Lower leg skin (tissue), 4 donors: ENCODE results near the gene TTC34. TPM values are rescaled to one million over a fixed set of nuclear protein-coding genes. Genes with fewer than 3 reads are reported as not detected.

Source experiments
- DNase-seq, 2 donors: peaks; one replicate each; pipeline ENCODE4 v3.0.0-alpha.2; 2019; ENCODE audit warnings: low spot score in 2 of 2
- H3K4me3 ChIP-seq: fragments of 200-600 bp; sonication (generic); 2 replicates; pipeline ENCODE4 v1.5.1; 2017; ENCODE audit warnings: mild to moderate bottlenecking, low read depth; ENCODE audit not compliant: poor library complexity, severe bottlenecking
- POLR2A ChIP-seq, 2 donors: fragments of 450-650 bp; IDR thresholded peaks; one replicate each; pipeline ENCODE4 v1.6.1; 2016 to 2017; ENCODE audit warnings: antibody characterized with exemption in 2 of 2, mild to moderate bottlenecking in 1 of 2, moderate library complexity in 1 of 2
- WGBS, 2 donors: methylation state at CpG; one replicate each; pipeline ENCODE4 v1.1.5; 2018; 5-methylcytosine and 5-hydroxymethylcytosine counted together
- intact Hi-C: fragments of 100-400 bp; cut with DNase I; formaldehyde crosslinking; loops from one replicate; pipeline ENCODE4 v1.15.0; 2023; ENCODE audit warnings: low total_unique reads
- total RNA-seq, 4 donors: library from RNA; depleted of rRNA; stranded (reverse); fragments of >200 nt; gene quantifications; one replicate each; pipeline ENCODE4 v1.1.0, GENCODE V29; 2016
- TF ChIP-seq, protein P1 (sequence below), 3 donors: fragments of 450-650 bp; IDR thresholded peaks; one replicate each; pipeline ENCODE4 v1.5.1; 2016; ENCODE audit warnings: antibody characterized with exemption in 3 of 3, mild to moderate bottlenecking in 3 of 3, moderate library complexity in 2 of 3

Gene TTC34
- total RNA-seq, 4 donors from 2014 or later: 0.07 to 0.23 (median 0.17) TPM

DNA sequence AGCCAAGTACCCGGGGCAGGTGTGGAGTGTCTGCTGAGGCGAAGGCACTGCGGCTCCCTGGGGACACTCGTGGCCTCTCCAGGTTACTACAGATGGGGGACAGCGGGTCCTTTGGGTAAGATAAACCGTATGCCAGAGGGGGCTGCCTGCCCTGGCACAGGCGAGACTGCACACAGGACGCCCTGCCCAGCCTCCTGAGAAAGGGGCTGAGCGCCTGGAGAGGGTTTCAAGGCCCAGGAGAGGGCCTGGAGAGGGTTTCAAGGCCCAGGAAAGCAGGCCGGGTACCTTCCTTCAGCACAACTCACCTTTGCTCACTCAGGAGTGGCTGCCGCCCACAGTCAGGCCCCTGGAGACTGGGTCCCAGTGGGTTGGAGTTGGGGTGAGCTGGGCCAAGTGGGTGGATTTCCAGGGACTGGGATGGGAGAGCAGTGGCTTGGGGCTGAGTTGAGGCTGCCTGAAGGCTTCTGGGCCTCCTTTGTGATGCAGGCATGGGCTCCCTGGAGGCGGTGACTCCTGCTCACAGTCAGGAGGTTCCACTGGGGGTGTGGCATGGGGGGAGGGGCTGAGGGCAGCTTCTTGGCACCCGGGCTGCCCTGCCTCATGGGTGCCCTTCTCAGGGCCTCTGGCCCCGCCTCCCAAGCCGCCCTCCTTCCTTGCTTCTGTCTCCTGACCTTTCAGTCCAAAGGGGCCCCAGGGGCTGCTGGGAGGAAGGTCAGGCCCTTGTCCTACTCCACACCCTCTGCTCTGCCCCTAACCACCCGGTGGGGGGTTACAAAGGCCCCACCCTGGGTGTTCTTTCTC lies 168.7 kb downstream of the TTC34 start, which contains the start of gene MMEL1:
MMEL1 (minus strand) TSS at position 456 of the 801 bp plus-strand sequence. CDS start 3,532 bp downstream, outside the sequence.
- TF ChIP-seq, protein P1, sequence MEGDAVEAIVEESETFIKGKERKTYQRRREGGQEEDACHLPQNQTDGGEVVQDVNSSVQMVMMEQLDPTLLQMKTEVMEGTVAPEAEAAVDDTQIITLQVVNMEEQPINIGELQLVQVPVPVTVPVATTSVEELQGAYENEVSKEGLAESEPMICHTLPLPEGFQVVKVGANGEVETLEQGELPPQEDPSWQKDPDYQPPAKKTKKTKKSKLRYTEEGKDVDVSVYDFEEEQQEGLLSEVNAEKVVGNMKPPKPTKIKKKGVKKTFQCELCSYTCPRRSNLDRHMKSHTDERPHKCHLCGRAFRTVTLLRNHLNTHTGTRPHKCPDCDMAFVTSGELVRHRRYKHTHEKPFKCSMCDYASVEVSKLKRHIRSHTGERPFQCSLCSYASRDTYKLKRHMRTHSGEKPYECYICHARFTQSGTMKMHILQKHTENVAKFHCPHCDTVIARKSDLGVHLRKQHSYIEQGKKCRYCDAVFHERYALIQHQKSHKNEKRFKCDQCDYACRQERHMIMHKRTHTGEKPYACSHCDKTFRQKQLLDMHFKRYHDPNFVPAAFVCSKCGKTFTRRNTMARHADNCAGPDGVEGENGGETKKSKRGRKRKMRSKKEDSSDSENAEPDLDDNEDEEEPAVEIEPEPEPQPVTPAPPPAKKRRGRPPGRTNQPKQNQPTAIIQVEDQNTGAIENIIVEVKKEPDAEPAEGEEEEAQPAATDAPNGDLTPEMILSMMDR (IDR thresholded peaks at IDR 0.05): no peak
- TF ChIP-seq POLR2A (IDR thresholded peaks at IDR 0.05): no peak
- H3K4me3 ChIP-seq: no peak within 1 kb of the TSS
- DNase-seq: no peak
- intact Hi-C loops: no loop called here
- 65 to 70% methylated on average over 15 to 16 of the region's 16 CpGs for WGBS, 2 donors

DNA sequence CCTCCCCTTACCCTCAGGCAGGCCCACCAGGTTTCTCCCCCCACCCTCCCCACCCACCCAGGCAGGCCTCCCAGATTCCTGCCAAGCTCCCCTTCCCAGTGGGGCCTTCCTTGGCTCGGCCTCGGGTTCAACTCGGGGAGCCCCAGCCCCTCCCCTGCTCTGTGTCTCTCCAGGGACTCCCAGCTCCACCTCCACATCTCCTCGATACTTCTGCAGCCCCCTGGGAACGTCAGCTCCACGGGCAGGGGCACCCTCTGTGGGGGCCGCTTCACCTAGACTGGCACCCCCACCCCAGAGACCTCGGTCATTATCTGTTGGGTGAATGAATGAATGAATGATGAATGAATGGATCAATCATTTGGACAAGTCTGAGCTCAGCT lies 169.5 kb downstream of the TTC34 start:
- WGBS, 2 donors: 44 to 47% methylated on average over 8 of the region's 8 CpGs
- TF ChIP-seq POLR2A (IDR thresholded peaks at IDR 0.05): no peak
- TF ChIP-seq, protein P1 (IDR thresholded peaks at IDR 0.05): no peak
- intact Hi-C loops: no loop called here
- DNase-seq: no peak
- H3K4me3 ChIP-seq: no peak overlapping the region

DNA sequence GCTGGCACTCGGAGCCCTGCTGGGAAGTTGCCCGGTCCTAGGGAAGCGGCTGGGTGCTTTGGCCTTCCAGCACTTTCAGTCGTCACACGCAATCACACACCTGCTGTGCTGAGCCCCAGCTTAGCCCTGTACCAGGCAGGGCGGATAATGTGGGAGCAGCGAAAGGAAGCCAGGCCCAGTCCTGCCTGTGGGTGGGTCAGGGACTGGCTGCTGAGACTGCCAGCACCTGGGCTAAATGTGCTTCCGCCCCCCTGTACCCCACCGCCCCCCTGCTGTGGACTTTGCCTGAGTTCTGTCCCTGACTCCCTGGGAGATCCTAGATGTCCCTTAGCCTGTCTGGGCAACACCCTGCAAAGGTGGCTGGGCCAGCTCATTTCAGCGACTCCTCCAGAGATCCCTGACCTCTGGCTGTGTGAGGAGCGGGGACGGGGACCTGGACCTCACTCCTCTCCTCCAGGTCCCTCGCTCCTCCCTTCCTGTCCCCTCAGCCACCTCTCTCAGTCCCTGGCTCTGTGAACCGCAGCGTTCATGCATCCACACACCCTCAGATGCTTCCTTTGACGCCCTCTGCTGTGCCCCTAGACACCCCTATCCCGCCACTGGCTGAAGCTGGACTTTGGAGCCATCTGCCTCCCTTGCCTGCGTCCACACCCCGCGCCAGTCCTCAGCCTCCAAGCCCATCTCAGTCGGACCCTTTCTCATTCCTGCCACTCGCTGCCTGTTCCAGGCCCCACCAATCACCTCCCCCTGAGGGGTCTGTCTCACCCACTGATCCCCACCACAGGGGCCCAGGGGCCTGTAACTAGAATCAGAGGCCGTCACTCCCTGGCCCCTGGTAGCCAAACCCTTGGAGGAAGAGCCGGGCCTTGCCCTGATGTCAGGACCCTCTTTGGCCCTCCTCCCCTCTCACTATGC lies 170.1 kb downstream of the TTC34 start:
- intact Hi-C loops: no loop called here
- 71 to 77% methylated on average over 24 of the region's 24 CpGs for WGBS, 2 donors
- TF ChIP-seq, protein P1 (IDR thresholded peaks at IDR 0.05): no peak
- no peak for TF ChIP-seq POLR2A (IDR thresholded peaks at IDR 0.05)
- no peak for DNase-seq
- H3K4me3 ChIP-seq: no peak overlapping the region

DNA sequence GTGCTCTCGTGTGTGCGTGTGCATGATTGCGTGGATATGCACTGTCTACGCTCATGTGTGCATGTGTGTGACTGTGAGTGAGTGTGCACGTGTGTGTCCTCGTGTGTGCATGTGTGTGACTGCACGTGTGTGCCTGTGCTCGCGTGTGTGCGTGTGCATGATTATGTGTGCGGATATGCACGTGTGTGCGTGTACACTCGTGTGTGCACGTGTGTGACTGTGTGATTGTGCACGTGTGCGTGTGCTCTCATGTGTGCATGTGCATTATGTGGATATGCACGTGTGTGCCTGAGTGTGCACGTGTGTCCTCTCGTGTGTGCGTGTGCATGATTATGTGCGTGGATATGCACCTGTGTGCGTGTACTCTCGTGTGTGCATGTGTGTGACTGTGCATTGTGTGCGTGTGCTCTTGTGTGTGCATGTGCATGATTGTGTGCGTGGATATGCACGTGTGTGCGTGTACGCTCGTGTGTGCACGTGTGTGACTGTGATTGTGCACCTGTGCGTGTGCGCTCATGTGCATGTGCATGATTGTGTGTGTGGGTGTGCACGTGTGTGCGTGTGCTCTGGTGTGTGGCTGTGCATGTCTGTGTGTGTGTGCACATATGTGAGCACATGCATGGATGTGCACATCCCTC lies 170.9 kb downstream of the TTC34 start:
- TF ChIP-seq, protein P1 (IDR thresholded peaks at IDR 0.05): no peak
- no peak for TF ChIP-seq POLR2A (IDR thresholded peaks at IDR 0.05)
- intact Hi-C loops: no loop called here
- DNase-seq: no peak
- WGBS, 2 donors: 92% methylated on average over 34 to 35 of the region's 35 CpGs
- H3K4me3 ChIP-seq: no peak overlapping the region

DNA sequence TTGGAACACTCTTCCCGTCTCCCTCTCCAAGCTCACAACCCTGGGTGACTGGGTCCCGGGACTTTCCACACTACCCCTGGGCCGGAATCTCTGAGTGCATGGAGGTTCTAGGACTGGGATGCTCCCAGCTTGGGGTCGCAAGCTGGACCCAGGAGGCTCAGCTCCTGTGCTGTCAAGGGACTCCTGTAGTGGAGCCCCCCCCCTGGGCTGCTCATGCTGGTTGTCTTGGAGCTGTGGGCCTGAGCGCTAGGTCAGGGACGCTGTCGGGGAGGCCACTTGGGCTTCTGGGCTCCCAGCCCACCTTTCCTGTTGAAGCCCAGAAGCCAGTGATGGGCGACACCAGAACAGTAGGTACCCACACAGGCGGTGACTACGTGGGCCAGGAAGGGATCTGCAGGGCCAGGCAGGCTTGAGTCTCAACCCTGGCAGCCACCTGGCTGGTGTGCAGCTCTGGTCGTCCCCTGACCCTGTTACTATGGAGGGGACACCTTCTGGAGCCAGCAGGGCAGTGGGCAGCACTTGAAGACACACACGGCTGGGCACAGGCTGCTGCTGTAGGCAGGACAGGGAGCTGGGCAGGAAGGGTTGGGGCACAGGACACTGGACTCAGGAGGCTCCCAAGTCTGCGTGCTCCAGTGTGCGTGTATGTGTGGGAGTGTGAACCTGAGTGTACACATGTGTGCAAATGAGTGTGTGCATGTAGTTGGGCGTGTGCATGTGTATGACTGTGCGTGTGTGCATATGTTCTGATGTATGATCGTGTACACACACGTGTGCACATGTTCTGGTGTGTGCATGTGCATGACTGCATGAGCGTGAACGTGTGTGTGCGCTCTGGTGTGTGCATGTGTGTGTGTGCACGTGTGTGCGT lies 171.6 kb downstream of the TTC34 start:
- H3K4me3 ChIP-seq: no peak overlapping the region
- WGBS, 2 donors: 76 to 79% methylated on average over 23 of the region's 23 CpGs
- intact Hi-C loops: no loop called here
- DNase-seq: no peak
- TF ChIP-seq POLR2A (IDR thresholded peaks at IDR 0.05): no peak
- TF ChIP-seq, protein P1 (IDR thresholded peaks at IDR 0.05): no peak
